Measurements from ENCODE around the gene TTLL10. TPM values are rescaled to one million over a fixed set of nuclear protein-coding genes. Genes with fewer than 3 reads are reported as not detected.
"Not testable (repeated sequence)": the region's sequence is repeated elsewhere in the genome, so short reads cannot be mapped to it uniquely, and the experiment has no call there.

TTLL10 gene
- total RNA-seq, 1 donor from 2014 or later = not detected

DNA sequence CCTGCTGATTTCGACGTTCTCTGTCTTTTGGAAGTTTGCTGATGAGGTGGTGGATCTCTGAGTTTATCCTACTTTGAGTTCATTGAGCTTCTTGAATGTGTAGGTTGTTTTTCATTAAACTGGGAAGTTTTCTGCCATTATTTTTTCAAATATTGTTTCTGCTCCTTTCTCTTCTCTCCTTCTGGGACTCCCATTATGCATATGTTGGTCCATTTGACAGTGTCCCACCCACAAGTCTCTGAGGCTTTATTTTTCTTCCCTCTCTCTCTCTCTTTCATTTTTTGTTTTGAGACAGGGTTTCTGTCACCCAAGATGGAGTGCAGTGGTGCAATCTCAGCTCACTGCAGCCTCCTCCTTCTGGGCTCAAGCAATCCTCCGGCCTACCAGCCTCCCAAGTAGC lies 21.0 kb downstream of the TTLL10 start:
- H3K36me3 Mint-ChIP-seq (ENCODE audit: low read depth, unreplicated experiment) = peaks cover 14% of the 10 kb centered on the region
- H3K4me1 Mint-ChIP-seq (ENCODE audit: unreplicated experiment) = no peaks in the 10 kb centered on the region
- H3K27ac Mint-ChIP-seq (ENCODE audit: unreplicated experiment) = no peak overlapping the region
- H3K27me3 Mint-ChIP-seq (ENCODE audit: unreplicated experiment) = peaks cover 8% of the 10 kb centered on the region
- no peak overlapping the region for H3K4me3 Mint-ChIP-seq (ENCODE audit: unreplicated experiment)
- DNase-seq (ENCODE audit: low spot score) = no peak
- H3K9me3 Mint-ChIP-seq (ENCODE audit: unreplicated experiment) = peaks cover 7% of the 10 kb centered on the region
- no peak for TF ChIP-seq CTCF (IDR thresholded peaks at IDR 0.05; ENCODE audit: unreplicated experiment)

DNA sequence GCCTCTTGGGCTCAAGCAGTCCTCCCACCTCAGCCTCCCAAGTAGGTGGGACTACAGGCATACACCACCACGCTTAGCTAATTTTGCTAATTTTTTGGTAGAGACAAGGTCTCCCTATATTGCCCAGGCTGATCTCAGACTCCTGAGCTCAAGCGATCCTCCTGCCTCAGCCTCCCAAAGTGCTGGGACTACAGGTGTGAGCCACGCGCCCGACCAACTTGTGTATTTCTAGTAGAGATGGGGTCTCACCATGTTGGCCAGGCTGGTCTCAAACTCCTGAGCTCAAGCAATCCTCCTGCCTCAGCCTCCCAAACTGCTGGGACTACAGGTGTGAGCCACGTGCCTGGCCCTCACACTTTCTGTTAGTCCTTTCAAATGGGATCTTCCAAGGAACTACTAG lies 22.0 kb downstream of the TTLL10 start:
- not testable (repeated sequence) for H3K27me3 Mint-ChIP-seq (ENCODE audit: unreplicated experiment); H3K4me3 Mint-ChIP-seq (ENCODE audit: unreplicated experiment); DNase-seq (ENCODE audit: low spot score); H3K9me3 Mint-ChIP-seq (ENCODE audit: unreplicated experiment); H3K4me1 Mint-ChIP-seq (ENCODE audit: unreplicated experiment); H3K27ac Mint-ChIP-seq (ENCODE audit: unreplicated experiment)
- H3K36me3 Mint-ChIP-seq (ENCODE audit: low read depth, unreplicated experiment) = peaks cover 14% of the 10 kb centered on the region

DNA sequence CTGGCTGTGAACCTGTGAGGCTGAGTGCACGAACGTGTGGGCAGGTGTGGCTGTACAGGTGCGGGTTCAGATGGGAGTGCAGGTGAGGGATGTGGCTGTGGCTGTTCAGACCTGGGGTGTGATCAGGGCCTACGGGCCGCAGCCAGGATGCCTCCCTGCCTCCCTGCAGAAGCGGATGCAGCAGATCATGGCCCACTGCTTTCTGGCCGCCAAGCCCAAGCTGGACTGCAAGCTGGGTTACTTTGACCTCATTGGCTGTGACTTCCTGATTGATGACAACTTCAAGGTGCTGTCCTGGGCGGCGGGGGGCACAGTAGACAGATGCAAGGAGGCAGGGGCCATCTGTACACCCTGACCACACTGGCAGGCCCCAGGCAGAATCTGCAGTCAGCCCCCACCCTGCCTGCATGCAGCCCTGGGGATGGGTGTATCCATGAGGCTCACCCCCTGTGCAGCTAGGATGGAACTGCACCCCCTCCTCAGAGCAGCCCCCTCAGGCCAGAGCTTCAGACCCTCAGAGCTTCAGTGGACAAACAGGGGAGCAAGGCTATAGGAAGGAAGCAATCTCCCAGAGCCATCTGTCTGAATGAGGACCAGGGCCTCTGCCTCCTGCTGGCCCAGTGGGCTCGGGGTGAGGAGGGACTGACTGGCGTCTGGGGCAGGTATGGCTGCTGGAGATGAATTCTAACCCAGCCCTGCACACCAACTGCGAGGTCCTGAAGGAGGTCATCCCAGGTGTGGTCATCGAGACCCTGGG lies 22.9 kb downstream of the TTLL10 start:
- no peak overlapping the region for H3K4me3 Mint-ChIP-seq (ENCODE audit: unreplicated experiment)
- H3K27me3 Mint-ChIP-seq (ENCODE audit: unreplicated experiment) = peaks cover 8% of the 10 kb centered on the region
- peak overlapping the region; percentile 67 for H3K27ac Mint-ChIP-seq (ENCODE audit: unreplicated experiment)
- H3K4me1 Mint-ChIP-seq (ENCODE audit: unreplicated experiment) = no peaks in the 10 kb centered on the region
- DNase-seq (ENCODE audit: low spot score) = peak; percentile 5
- no peak for TF ChIP-seq CTCF (IDR thresholded peaks at IDR 0.05; ENCODE audit: unreplicated experiment)
- peaks cover 14% of the 10 kb centered on the region for H3K36me3 Mint-ChIP-seq (ENCODE audit: low read depth, unreplicated experiment)
- H3K9me3 Mint-ChIP-seq (ENCODE audit: unreplicated experiment) = peaks cover 6% of the 10 kb centered on the region

DNA sequence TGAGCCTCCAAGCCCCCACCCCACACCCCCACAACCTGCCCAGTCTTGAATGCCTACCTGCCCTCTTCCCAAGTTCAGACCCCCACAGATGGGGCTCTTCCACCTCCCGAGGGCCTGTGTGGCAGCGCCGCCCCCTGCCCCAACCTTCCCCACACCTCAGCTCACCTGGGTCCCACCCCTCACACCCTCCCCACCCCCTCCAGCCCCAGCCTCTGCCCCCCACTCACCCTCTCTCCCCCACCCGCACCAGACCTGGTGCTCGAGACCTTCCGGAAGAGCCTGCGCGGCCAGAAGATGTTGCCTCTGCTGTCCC lies 23.5 kb downstream of the TTLL10 start:
- peaks cover 8% of the 10 kb centered on the region for H3K27me3 Mint-ChIP-seq (ENCODE audit: unreplicated experiment)
- no peak overlapping the region for H3K4me3 Mint-ChIP-seq (ENCODE audit: unreplicated experiment)
- no peaks in the 10 kb centered on the region for H3K4me1 Mint-ChIP-seq (ENCODE audit: unreplicated experiment)
- peaks cover 1% of the 10 kb centered on the region for H3K9me3 Mint-ChIP-seq (ENCODE audit: unreplicated experiment)
- DNase-seq (ENCODE audit: low spot score) = no peak
- peaks cover 10% of the 10 kb centered on the region for H3K36me3 Mint-ChIP-seq (ENCODE audit: low read depth, unreplicated experiment)
- TF ChIP-seq CTCF (IDR thresholded peaks at IDR 0.05; ENCODE audit: unreplicated experiment) = no peak
- no peak overlapping the region for H3K27ac Mint-ChIP-seq (ENCODE audit: unreplicated experiment)

DNA sequence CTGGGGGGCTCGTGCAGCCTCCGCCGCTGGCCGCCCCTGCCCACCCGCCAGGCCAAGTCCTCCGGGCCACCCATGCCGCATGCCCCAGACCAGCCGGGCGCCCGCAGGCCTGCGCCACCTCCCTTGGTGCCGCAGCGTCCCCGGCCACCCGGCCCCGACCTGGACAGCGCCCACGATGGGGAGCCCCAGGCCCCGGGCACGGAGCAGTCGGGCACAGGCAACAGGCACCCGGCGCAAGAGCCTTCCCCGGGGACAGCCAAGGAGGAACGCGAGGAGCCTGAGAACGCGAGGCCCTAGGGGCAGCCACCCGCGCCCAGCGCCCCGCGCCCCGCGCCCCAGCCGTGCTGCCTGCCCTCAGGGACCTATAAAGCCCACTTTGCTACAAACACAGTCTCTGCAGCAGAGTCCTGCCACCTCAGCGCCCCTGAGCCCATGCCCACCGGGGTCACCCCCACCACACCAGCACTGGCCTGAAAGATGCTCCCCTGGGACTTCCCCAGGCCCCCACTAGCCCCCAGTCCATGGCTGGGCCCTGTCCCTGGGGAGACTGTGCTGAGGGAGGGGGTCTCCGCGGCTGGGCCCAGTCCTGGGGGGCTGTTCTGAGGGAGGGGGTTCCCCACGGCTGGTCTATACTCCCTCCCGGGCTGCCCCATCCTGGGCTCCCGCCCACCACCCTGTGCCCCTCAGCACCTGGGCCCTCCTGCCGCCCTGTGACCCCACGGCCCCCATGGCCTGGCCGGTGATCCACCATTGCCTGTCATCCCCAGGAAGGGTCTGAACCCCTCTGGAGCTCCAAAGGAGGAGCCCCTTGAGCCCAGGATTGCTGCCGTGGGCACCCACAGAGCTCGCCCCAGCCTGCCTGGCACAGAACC lies 24.1 kb downstream of the TTLL10 start:
- no peak for TF ChIP-seq CTCF (IDR thresholded peaks at IDR 0.05; ENCODE audit: unreplicated experiment)
- no peaks in the 10 kb centered on the region for H3K9me3 Mint-ChIP-seq (ENCODE audit: unreplicated experiment)
- DNase-seq (ENCODE audit: low spot score) = peak; percentile 2
- H3K4me1 Mint-ChIP-seq (ENCODE audit: unreplicated experiment) = no peaks in the 10 kb centered on the region
- H3K27ac Mint-ChIP-seq (ENCODE audit: unreplicated experiment) = no peak overlapping the region
- H3K36me3 Mint-ChIP-seq (ENCODE audit: low read depth, unreplicated experiment) = peaks cover 8% of the 10 kb centered on the region
- H3K4me3 Mint-ChIP-seq (ENCODE audit: unreplicated experiment) = no peak overlapping the region
- H3K27me3 Mint-ChIP-seq (ENCODE audit: unreplicated experiment) = peaks cover 8% of the 10 kb centered on the region

Data from endothelial cell (in vitro differentiated cells).